Measurements from ENCODE around the gene SESTD1. TPM values are rescaled to one million over a fixed set of nuclear protein-coding genes. Genes with fewer than 3 reads are reported as not detected.
A peak's percentile ranks its signal among the peaks of the same experiment; 100 is the strongest.

SESTD1 gene
- total RNA-seq, 1 donor = 14.2 TPM

DNA sequence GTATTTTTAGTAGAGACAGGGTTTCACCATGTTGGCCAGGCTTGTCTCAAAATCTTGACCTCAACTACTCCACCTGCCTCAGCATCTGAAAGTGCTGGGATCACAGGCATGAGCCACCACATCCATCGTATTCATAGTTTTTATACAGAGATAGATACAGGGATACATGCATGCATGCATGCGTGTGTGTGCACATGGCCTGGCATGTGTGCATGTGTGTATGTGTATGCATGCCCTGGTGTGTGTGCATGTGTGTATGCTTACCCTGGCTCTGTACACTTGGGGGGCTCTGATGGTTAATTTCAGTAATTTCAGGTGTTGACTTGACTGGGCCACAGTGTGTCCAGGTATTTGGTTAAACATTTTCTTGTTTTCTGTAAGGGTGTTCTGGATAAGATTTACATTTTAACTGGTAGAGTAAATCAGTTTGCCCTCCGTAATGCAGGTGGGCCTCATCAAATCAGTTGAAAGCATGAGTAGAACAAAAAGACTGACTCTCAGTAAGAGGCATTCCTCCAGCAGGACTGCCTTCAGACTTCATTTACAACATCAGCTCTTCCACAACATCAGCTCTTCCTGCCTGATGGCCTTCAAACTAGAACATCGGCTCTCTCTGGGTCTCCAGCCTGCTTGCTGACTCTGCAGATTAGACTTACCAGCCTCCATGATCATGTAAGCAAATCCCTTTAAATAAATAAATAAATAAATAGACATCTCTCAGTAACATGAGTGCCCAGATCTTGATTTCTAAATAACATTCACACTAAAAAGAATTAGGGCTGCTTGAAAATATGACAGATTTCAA, 30.8 kb downstream of the SESTD1 start:
- no peak for DNase-seq (ENCODE audit: low read depth)
- TF ChIP-seq, protein P1, sequence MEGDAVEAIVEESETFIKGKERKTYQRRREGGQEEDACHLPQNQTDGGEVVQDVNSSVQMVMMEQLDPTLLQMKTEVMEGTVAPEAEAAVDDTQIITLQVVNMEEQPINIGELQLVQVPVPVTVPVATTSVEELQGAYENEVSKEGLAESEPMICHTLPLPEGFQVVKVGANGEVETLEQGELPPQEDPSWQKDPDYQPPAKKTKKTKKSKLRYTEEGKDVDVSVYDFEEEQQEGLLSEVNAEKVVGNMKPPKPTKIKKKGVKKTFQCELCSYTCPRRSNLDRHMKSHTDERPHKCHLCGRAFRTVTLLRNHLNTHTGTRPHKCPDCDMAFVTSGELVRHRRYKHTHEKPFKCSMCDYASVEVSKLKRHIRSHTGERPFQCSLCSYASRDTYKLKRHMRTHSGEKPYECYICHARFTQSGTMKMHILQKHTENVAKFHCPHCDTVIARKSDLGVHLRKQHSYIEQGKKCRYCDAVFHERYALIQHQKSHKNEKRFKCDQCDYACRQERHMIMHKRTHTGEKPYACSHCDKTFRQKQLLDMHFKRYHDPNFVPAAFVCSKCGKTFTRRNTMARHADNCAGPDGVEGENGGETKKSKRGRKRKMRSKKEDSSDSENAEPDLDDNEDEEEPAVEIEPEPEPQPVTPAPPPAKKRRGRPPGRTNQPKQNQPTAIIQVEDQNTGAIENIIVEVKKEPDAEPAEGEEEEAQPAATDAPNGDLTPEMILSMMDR (IDR thresholded peaks at IDR 0.05; ENCODE audit: insufficient read depth, low read depth, low read length) = no peak
- H3K4me3 ChIP-seq (ENCODE audit: low read depth, low read length) = no peak overlapping the region

DNA sequence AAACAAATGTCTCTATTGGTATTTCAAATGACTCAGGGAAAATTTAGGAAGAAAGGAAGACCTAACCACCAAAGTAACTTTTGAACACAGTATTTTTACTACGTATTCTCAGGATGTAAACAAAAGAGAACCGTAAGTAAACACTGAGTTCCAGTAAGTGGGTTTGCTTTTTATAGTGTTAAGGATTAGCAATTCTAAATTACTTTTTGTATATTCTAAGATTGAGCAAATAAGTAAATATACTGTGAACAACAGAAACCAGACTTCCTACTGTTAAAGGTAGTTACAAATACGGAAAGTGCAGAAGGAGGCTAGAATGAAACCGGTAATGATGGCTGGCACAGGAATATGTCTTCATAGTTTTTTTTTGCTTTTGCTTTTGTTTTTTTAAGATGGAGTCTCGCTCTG, 31.5 kb downstream of the SESTD1 start:
- H3K4me3 ChIP-seq (ENCODE audit: low read depth, low read length) = no peak overlapping the region
- TF ChIP-seq, protein P1 (IDR thresholded peaks at IDR 0.05; ENCODE audit: insufficient read depth, low read depth, low read length) = no peak
- peak; percentile 30 for DNase-seq (ENCODE audit: low read depth)

DNA sequence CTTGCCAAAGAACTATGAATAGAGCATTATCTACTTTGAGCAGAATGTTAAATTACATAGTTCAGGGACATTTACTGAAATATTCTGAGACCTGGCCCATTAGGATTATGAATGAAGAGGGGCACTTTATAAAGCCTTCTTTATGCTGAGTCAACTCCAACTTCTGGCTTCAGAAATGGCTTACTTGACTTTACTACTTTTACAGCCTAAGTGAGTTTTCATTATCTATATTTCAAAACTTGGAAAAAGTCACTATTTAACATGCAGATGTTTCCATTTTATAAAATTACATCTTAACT, 37.7 kb downstream of the SESTD1 start:
- TF ChIP-seq, protein P1 (IDR thresholded peaks at IDR 0.05; ENCODE audit: insufficient read depth, low read depth, low read length) = no peak
- no peak for DNase-seq (ENCODE audit: low read depth)
- no peak overlapping the region for H3K4me3 ChIP-seq (ENCODE audit: low read depth, low read length)

DNA sequence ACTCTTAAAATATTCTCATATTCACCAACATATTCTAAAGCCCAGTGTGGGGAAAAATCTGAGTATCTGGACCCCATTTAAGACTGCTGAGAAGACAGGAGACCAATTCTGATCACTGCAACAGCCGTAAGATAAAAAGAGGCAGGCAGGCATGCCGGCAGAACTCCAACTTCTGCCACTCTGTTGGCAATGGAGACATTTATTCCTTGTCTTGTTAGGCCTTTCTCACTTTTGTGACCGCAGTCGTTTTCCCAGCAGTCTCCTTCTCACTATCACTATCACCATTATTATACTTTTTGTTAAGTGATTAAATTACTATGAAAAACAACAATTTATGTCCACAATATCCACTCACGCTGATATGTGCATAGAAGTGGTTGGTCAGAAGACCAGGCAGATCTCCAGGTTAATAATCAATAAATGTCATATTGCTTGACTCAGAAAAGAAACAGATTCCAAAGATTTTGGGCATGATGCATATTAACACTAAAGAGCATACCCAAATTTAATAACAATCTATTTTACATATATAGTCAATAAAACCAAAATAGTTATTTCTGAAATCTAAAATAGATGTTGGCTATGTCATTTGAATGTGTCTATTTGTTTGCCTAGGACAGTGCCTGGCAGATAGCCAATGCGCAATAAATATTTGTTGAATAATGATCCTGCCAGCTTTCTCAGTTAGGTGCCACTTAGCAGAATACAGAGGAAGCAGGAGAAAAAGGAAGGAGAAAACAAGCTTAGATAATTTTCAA, 38.2 kb downstream of the SESTD1 start:
- no peak for DNase-seq (ENCODE audit: low read depth)
- TF ChIP-seq, protein P1 (IDR thresholded peaks at IDR 0.05; ENCODE audit: insufficient read depth, low read depth, low read length) = no peak
- no peak overlapping the region for H3K4me3 ChIP-seq (ENCODE audit: low read depth, low read length)

DNA sequence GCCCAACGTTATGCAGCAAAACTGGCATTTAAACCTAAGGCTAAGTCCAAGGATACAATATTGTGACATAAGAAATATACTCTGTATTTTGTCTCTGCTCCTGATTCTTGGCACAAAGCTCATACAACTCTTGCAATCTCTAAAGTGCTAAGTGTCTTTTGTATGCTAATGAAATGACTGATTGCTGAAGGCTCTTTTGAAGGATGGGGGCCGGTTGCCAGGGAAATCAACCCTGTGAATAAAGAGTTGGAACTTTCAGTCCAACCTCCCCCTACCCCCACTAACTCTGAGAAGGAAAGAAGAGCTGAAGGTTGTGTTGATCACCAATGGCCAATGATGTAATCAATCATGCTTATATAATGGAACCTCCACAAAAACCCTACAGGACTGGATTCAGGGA, 40.3 kb downstream of the SESTD1 start:
- no peak for DNase-seq (ENCODE audit: low read depth)
- TF ChIP-seq, protein P1 (IDR thresholded peaks at IDR 0.05; ENCODE audit: insufficient read depth, low read depth, low read length) = no peak
- H3K4me3 ChIP-seq (ENCODE audit: low read depth, low read length) = no peak overlapping the region

DNA sequence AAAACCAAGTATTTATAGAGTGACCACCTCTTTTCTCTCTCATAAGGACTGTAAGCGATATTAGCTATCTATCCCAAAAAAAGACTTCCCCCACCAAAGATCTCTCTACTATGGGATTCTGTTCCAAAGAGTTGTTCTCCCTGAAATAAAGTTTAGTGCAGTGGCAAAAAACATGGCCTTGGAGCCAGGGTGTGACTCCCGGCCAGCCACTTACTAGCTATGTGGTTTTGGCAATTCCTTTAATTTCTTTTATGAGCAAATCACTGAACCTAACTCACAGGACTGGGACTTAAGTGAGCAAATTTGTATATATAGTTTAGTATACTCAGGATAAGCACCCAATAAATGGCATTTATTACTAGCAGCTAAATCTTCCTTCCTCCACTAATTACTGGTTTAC, 42.6 kb downstream of the SESTD1 start:
- TF ChIP-seq, protein P1 (IDR thresholded peaks at IDR 0.05; ENCODE audit: insufficient read depth, low read depth, low read length) = no peak
- no peak overlapping the region for H3K4me3 ChIP-seq (ENCODE audit: low read depth, low read length)
- no peak for DNase-seq (ENCODE audit: low read depth)
